GM18951 (cell line): ENCODE results near the gene LIG1.

Experiments used
- POLR2A ChIP-seq: IDR thresholded peaks from 4 replicates; pipeline ENCODE4 v1.6.1; 2011; ENCODE audit warnings: mild to moderate bottlenecking; ENCODE audit not compliant: insufficient read length, insufficient read depth; ENCODE audit errors: extremely low read depth
- in situ Hi-C: fragments of 300-500 bp; cut with MboI; formaldehyde crosslinking; loops from one replicate; pipeline ENCODE4 v1.12.0; 2022; ENCODE audit warnings: low sequenced_read_pairs, mixed read lengths, inconsistent platforms; ENCODE audit not compliant: unreplicated experiment

Gene LIG1

DNA sequence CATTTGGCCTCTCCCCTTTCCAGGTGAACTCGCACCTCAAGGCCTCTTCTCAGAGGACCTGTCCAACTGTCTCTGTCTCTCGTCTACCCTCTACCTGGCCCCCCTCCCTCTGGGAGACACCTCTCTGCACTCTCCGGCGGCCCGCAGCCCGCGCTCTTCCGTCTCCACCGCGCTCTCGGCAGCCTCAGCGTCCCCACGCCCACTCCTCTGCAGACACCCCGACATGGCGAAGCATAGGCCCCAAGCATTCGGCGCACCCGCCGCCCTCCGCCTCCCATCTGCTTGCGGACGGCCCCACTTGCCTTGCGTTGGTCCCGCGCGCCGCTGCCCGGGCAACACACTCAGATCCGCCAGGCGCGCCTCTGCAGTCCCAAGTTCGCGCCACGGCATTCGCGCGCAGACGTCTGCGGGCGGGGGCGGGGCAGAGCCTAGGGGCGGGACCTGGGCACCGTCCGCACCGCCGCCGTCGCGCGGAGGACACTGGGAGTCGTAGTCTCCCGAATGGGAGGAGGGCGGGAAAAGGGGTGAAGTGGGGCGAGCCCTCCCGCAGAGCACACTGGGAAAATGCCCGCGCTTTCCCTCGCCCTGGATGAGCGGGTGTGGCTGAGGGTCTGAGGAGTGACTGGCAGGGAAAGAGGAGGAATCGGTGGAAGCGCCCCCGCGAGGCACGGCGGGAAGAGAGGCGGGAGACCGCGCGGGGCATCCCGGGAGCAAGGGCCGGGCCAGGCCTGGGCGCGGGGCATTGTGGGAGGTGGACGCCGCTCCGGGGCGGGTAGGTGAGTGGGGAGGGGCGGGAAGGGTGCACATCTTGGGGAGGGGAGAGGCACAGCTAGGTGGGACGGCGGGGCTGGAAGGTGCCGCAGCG is at the start of gene LIG1, which contains the start of gene ZSWIM9:
LIG1 (minus strand) TSS at position 406 of the 865 bp plus-strand sequence. CDS start 4,778 bp downstream, outside the sequence.
ZSWIM9 (plus strand) TSS at position 742 of the 865 bp plus-strand sequence. CDS start 1,123 bp downstream, outside the sequence.
- in situ Hi-C loops, result no loop called here
- TF ChIP-seq POLR2A, result peak; percentile 66

GRCh38 chr19:48218997-48219396 is 48.9 kb upstream of the LIG1 start:
- no peak for TF ChIP-seq POLR2A
- in situ Hi-C loops, result no loop called here

GRCh38 chr19:48216933-48217332 is 46.8 kb upstream of the LIG1 start:
- no peak for TF ChIP-seq POLR2A
- in situ Hi-C loops, result no loop called here

DNA sequence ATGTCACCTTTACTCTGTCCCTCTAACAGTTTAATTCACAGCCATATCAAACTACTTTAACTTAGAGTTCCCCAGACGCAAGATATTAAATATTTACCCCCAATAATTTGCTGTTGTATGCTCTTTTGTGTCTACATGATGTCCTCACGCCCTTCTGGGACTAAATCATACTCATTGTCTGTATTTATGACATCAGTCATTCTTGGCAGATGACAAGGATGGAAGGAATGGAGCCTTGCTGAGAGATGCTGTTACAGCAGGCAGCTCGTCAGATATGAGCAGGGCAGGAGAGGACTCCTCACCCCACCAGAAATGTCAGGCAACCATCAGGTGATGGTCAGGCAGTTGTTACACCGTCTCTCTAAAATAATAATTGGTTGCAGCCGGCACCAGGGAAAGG is 43.8 kb upstream of the LIG1 start:
- TF ChIP-seq POLR2A, result no peak
- in situ Hi-C loops, result no loop called here

DNA sequence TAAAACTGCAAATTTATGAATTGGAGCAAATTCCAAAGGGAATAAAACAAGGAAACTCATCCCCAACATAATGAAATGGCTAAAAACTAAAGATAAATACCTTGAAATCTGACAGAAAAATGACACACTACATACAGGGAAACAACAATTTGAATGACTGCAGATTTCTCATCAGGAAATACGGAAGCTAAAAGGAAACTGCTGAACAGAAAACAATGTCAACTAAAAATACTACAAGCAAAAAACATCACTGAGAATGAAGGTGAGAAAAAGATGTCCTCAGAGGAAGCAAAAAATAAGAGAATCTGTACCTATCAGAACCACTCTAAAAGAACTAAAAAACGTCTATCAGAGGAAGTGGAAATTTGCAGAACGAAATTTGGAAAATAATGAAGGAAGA is 39.9 kb upstream of the LIG1 start:
- no peak for TF ChIP-seq POLR2A
- in situ Hi-C loops, result no loop called here

DNA sequence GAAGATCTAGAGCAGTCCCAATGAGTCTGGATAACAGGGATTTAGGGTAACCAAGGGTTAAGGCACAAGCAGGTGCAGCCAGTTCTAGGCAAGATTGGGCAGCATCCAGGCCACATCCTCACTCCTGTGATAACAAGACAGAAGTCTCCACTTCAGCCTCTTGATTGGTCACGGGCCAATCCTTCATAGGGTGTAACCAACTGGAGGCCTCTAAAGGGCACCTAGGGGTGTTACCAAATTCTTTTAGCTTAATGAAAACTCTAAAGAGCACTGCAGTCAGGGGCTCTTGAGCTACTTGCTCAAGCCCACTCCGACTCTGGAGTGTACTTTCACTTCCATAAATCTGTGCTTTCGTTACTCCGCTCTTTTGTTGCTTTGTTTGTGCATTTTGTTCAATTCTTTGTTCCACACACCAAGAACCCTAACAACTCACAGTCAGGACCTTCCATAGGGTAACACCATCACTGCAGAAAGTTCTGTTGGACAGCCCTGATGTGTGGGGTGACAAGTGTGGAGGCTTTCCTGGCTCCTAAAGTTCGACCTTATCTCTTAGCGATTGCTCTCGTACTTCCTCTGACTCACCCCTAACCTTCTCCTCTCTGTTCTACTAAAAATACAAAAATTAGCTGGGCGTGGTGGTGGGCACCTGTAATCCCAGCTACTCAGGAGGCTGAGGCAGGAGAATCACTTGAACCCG is 36.4 kb upstream of the LIG1 start:
- in situ Hi-C loops, result no loop called here
- TF ChIP-seq POLR2A, result no peak

DNA sequence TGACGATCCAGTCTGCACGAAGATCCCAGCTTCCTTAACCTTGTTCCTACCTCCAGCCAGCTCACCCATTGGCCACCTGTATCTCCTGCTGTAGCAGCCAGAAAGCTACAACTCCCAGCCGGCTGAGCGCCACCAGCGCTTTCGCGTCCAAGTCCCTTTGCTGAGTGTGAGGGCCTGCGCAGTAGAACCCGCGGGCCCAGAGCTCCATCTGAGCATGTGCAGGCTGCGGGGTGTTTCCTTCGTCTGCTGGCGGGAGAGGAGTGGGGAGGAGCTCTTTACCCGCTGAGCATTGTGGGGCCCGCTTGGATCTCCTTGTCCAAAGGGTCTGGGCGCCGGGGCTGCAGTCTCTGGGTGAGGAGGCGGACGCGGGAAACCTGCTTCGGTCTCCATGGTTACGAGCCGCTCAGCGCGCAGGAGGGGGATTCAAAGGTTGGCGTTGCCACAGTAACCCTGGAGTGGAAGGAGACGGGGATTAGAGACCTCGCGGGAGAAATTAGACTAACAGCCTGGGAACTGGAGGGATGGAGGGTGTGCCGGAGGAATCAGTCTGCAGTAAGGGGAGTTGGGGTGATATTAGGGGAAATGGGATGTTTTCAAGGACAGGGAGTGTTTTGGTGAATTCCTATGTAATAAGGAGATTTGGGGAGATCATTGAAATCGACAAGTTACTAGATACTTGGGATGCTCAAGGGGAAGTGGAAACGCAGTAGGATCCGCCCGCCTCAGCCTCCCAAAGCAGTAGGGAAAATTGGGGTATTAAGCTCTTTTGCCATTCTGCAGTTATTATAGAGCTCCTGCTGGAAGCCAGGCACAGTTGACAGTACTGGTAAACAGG is 33.9 kb upstream of the LIG1 start:
- TF ChIP-seq POLR2A, result peak; percentile 89
- in situ Hi-C loops, result no loop called here

GRCh38 chr19:48203222-48203793 is 33.2 kb upstream of the LIG1 start:
- TF ChIP-seq POLR2A, result no peak
- in situ Hi-C loops, result no loop called here

DNA sequence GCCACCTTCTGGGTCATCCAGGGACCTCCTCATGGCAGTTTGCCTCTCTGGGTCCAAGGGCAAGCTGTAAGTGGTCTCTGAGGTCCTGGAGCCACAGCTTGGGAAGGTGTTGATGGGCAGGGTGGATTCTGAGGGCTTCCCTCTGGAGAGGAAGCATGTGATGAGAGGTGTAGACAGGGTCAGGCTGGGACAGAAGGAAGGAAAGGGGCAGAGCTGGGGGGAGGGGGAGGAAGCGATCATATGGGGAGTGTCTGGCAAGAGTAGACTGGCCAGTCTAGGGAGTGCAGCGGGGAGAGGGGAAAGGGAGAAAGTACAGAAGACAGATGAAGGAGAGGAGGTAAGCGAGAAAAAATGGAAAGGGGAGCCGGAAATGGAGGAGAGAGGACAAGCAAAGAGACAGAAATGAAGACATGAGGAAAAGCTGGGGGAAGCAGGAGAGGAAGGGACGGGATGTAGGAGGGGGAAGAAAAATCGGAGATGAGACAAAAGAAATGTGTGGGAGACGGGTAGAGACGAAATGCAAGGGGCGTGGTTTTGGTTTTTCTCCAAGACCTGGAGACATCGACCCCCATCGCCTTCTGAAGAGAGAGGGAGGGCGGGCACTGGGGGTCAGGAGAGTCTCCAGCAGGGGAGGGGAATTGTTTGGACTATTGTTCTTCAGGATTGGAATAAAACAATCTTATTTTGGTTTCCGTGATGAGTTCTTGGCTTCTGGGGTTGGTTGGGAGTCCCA is 27.0 kb upstream of the LIG1 start:
- TF ChIP-seq POLR2A, result no peak
- in situ Hi-C loops, result no loop called here

DNA sequence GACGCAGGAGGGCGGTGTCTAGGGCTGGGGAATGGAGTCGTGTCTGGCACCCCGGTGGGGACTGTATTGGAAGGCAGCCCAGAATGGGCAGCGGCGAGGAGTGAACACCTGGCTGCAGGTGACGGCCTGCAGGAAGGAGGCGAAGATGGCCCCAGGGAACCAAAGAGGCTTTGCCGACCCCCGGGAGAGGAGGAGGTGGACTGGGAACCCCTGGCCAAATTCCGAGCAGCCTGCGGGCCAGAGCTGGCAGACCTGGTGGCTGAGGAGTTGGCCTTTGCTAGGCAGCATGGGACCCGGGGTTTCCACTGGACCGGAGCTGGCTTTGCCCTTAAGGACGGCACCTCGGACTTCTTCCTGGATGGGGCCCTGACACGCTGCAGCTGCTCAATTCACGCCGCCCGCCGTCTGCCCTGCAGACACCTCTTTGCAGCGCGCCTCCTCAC is 26.2 kb upstream of the LIG1 start:
- in situ Hi-C loops, result no loop called here
- TF ChIP-seq POLR2A, result peak; percentile 2

GRCh38 chr19:48194844-48195830 is 25.0 kb upstream of the LIG1 start:
- in situ Hi-C loops, result no loop called here
- no peak for TF ChIP-seq POLR2A
